Measurements from ENCODE around the gene WT1.
"Not testable (repeated sequence)": the region's sequence is repeated elsewhere in the genome, so short reads cannot be mapped to it uniquely, and the experiment has no call there.

The WT1 gene

GRCh38 chr11:32435511-32435941 lies at the start of gene WT1:
TSS of gene WT1 (minus strand) at chr11:32435539.
- in situ Hi-C loops (cut with MboI; ENCODE audit: low pct_unique_long_range_greater_than_20kb, low sequenced_read_pairs, unreplicated experiment), result loop anchor here (25.0 kb wide), 1 partner anchor 623 kb away; the partner anchor contains the start of gene PAX6
- no peak for TF ChIP-seq CTCF (IDR thresholded peaks at IDR 0.05; ENCODE audit: extremely low read depth, insufficient read depth, missing control alignments)
- DNase-seq (ENCODE audit: low spot score), result no peak

- in situ Hi-C loops (cut with MboI; ENCODE audit: low pct_unique_long_range_greater_than_20kb, low sequenced_read_pairs, unreplicated experiment), result no loop called here
- TF ChIP-seq CTCF (IDR thresholded peaks at IDR 0.05; ENCODE audit: extremely low read depth, insufficient read depth, missing control alignments), result no peak
- DNase-seq (ENCODE audit: low spot score), result no peak
These were observed 44.0 kb upstream of the WT1 start for GRCh38 chr11:32479291-32479690.

- in situ Hi-C loops (cut with MboI; ENCODE audit: low pct_unique_long_range_greater_than_20kb, low sequenced_read_pairs, unreplicated experiment), result no loop called here
- no peak for TF ChIP-seq CTCF (IDR thresholded peaks at IDR 0.05; ENCODE audit: extremely low read depth, insufficient read depth, missing control alignments)
- DNase-seq (ENCODE audit: low spot score), result no peak
These were observed 43.0 kb upstream of the WT1 start for GRCh38 chr11:32478277-32478731.

GRCh38 chr11:32473282-32473909 lies 38.1 kb upstream of the WT1 start:
- TF ChIP-seq CTCF (IDR thresholded peaks at IDR 0.05; ENCODE audit: extremely low read depth, insufficient read depth, missing control alignments), result no peak
- DNase-seq (ENCODE audit: low spot score), result no peak
- in situ Hi-C loops (cut with MboI; ENCODE audit: low pct_unique_long_range_greater_than_20kb, low sequenced_read_pairs, unreplicated experiment), result no loop called here

GRCh38 chr11:32472226-32472625 lies 36.9 kb upstream of the WT1 start:
- in situ Hi-C loops (cut with MboI; ENCODE audit: low pct_unique_long_range_greater_than_20kb, low sequenced_read_pairs, unreplicated experiment), result no loop called here
- TF ChIP-seq CTCF (IDR thresholded peaks at IDR 0.05; ENCODE audit: extremely low read depth, insufficient read depth, missing control alignments), result no peak
- DNase-seq (ENCODE audit: low spot score), result no peak

- DNase-seq (ENCODE audit: low spot score); in situ Hi-C loops (cut with MboI; ENCODE audit: low pct_unique_long_range_greater_than_20kb, low sequenced_read_pairs, unreplicated experiment): not testable (repeated sequence)
These were observed 36.2 kb upstream of the WT1 start for GRCh38 chr11:32471544-32471943.

- in situ Hi-C loops (cut with MboI; ENCODE audit: low pct_unique_long_range_greater_than_20kb, low sequenced_read_pairs, unreplicated experiment), result no loop called here
- no peak for TF ChIP-seq CTCF (IDR thresholded peaks at IDR 0.05; ENCODE audit: extremely low read depth, insufficient read depth, missing control alignments)
These were observed 34.5 kb upstream of the WT1 start for GRCh38 chr11:32469791-32470190.

More at GRCh38 chr11:32469791-32470190, 34.5 kb upstream of the WT1 start:
- no peak for DNase-seq (ENCODE audit: low spot score)
